Activated naive CD4-positive, alpha-beta T cell treated with anti-CD3 and anti-CD28 coated beads, Interleukin-2, amount 10 ng/mL, durations not matched to agents 7 days and 5 days (primary cell): Measurements from ENCODE around the gene FMN2.

Experiments used
- CTCF ChIA-PET: fragments of 350-600 bp; sonication (Branson Sonifier 250); formaldehyde crosslinking; loops from one replicate; lab custom pipeline; 2021; ENCODE audit warnings: antibody characterized with exemption; lab: Charles Lee
- DNase-seq: peaks from one replicate; pipeline ENCODE4 v3.0.0-alpha.2; 2020
- H3K27ac Mint-ChIP-seq: one replicate; pipeline ENCODE4 v1.8.0; 2021; ENCODE audit warnings: mild to moderate bottlenecking, moderate library complexity, mixed read lengths
- H3K27me3 Mint-ChIP-seq: one replicate; pipeline ENCODE4 v1.8.0; 2021; ENCODE audit warnings: mild to moderate bottlenecking, mixed read lengths
- H3K36me3 Mint-ChIP-seq: one replicate; pipeline ENCODE4 v1.8.0; 2021; ENCODE audit warnings: mixed read lengths
- H3K4me1 Mint-ChIP-seq: one replicate; pipeline ENCODE4 v1.8.0; 2021; ENCODE audit warnings: mixed read lengths
- H3K4me3 Mint-ChIP-seq: one replicate; pipeline ENCODE4 v1.8.0; 2021; ENCODE audit warnings: mild to moderate bottlenecking, moderate library complexity, mixed read lengths
- H3K9me3 Mint-ChIP-seq: one replicate; pipeline ENCODE4 v1.8.0; 2021; ENCODE audit warnings: mixed read lengths

FMN2 gene

GRCh38 chr1:240491156-240491555 is 399.5 kb downstream of the FMN2 start:
- no peaks in the 10 kb centered on the region for H3K36me3 Mint-ChIP-seq
- H3K4me1 Mint-ChIP-seq: no peaks in the 10 kb centered on the region
- CTCF ChIA-PET: no interaction called here
- H3K27ac Mint-ChIP-seq: no peak overlapping the region
- no peak for DNase-seq
- no peaks in the 10 kb centered on the region for H3K9me3 Mint-ChIP-seq
- peaks cover 12% of the 10 kb centered on the region for H3K27me3 Mint-ChIP-seq
- H3K4me3 Mint-ChIP-seq: no peak overlapping the region

GRCh38 chr1:240491796-240492195 is 400.1 kb downstream of the FMN2 start:
- no peak overlapping the region for H3K4me3 Mint-ChIP-seq
- H3K27ac Mint-ChIP-seq: no peak overlapping the region
- no peak for DNase-seq
- H3K27me3 Mint-ChIP-seq: peaks cover 12% of the 10 kb centered on the region
- CTCF ChIA-PET: no interaction called here
- H3K9me3 Mint-ChIP-seq: no peaks in the 10 kb centered on the region
- H3K4me1 Mint-ChIP-seq: no peaks in the 10 kb centered on the region
- H3K36me3 Mint-ChIP-seq: no peaks in the 10 kb centered on the region

- Mint-ChIP-seq H3K27ac (no peak overlapping the region), H3K27me3 (peaks cover 12% of the 10 kb centered on the region), H3K4me1 (no peaks in the 10 kb centered on the region), H3K36me3 (no peaks in the 10 kb centered on the region), H3K9me3 (peaks cover 2% of the 10 kb centered on the region), H3K4me3 (no peak overlapping the region)
- CTCF ChIA-PET: interaction anchor here (0.8 to 1.0 kb wide), 2 partner anchors 17 to 38 kb away, joined by 3 read pairs; no protein-coding TSS in a partner anchor
- peak; percentile 25 for DNase-seq
These were observed 401.3 kb downstream of the FMN2 start for GRCh38 chr1:240492832-240493440.

DNA sequence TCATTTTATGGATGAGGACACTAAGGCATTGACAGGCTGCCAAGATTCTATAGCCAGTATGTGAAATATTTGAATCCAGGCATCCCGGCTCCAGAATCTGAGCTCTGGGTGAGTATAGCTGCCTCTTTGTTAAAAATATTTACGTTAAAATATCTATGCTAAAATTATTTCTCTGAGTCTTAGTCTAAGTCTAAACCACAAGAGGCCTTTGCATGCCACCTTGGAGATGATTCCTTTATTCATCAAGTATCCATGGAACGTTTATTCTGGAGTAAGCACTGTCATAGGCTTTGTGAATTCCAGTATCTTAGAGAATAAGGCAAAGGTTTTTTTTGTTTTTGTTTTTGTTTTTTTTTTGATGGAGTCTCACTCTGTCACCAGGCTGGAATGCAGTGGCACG is 403.9 kb downstream of the FMN2 start:
- Mint-ChIP-seq H3K27ac (no peak overlapping the region), H3K27me3 (peaks cover 12% of the 10 kb centered on the region), H3K9me3 (peaks cover 6% of the 10 kb centered on the region), H3K4me1 (peaks cover 4% of the 10 kb centered on the region), H3K4me3 (no peak overlapping the region), H3K36me3 (no peaks in the 10 kb centered on the region)
- DNase-seq: no peak
- CTCF ChIA-PET: no interaction called here

DNA sequence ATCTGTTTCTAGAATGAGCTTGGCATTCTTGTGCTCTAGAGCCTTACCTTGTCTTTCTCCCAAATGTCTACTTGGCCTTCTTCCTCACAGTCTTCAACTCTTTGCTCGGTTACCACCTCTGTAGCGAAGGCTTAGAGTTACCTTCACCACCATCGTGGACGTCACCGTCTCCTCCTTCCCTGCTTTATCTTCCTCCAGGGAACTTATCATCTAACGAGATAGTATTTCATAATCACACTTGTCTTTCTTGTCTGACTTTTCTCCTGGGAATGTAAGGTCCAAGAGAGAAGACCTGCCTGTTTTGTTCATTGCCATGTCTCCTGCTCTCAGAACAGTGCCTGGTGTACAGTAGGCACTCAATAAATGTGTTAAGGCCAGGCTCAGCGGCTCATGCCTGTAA is 404.7 kb downstream of the FMN2 start:
- CTCF ChIA-PET: no interaction called here
- no peak overlapping the region for H3K27ac Mint-ChIP-seq
- H3K4me1 Mint-ChIP-seq: peaks cover 4% of the 10 kb centered on the region
- H3K4me3 Mint-ChIP-seq: no peak overlapping the region
- H3K27me3 Mint-ChIP-seq: peaks cover 12% of the 10 kb centered on the region
- no peak for DNase-seq
- H3K9me3 Mint-ChIP-seq: peaks cover 6% of the 10 kb centered on the region
- no peaks in the 10 kb centered on the region for H3K36me3 Mint-ChIP-seq

GRCh38 chr1:240496941-240497340 is 405.3 kb downstream of the FMN2 start:
- CTCF ChIA-PET: no interaction called here

DNA sequence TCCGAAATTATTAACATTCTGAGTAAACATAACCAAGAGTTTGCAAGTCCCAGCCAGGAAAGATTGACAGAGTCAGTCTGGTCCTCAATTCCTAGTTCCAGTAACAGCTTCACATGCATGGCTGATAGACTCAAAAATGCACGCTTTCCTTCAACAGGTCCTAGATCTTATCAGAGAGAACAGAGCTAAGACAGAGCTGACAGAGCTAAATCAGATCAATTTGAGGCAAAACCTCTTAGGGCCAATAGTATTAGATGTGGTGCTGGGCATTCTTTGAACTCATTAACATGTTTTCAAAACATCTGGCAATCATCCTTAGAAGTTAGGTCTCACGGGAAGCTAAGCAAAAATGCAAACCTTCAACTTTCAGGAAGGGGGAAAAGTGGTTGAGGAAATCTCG is 406.2 kb downstream of the FMN2 start:
- Mint-ChIP-seq H3K27me3 (peaks cover 4% of the 10 kb centered on the region), H3K4me3 (no peak overlapping the region), H3K36me3 (no peaks in the 10 kb centered on the region), H3K4me1 (peaks cover 4% of the 10 kb centered on the region), H3K27ac (no peak overlapping the region), H3K9me3 (peaks cover 6% of the 10 kb centered on the region)
- CTCF ChIA-PET: no interaction called here
- DNase-seq: no peak

More at GRCh38 chr1:240496941-240497340, 405.3 kb downstream of the FMN2 start:
- peaks cover 12% of the 10 kb centered on the region for H3K27me3 Mint-ChIP-seq
- peaks cover 4% of the 10 kb centered on the region for H3K4me1 Mint-ChIP-seq
- H3K36me3 Mint-ChIP-seq: no peaks in the 10 kb centered on the region
- no peak overlapping the region for H3K27ac Mint-ChIP-seq
- H3K4me3 Mint-ChIP-seq: no peak overlapping the region
- H3K9me3 Mint-ChIP-seq: peaks cover 6% of the 10 kb centered on the region
- no peak for DNase-seq

DNA sequence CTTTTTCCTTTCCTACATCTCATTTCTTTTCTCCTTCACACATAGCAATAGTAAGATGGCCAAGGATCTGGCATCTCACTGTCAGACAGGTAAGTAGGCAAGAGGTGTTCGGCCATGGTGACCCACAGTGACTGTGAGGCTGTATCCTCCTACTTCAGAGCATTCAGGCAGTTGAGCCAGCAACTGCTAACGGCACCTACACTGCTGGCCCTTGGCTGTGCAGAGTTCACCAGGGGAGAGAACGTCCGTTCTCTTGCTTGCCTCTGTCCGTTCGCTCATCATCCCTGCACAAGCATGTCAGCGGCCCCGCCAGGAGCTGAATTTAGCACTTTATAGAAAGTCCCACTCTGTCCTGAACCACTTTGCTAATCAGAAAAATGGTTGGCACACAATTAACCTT is 406.7 kb downstream of the FMN2 start:
- H3K36me3 Mint-ChIP-seq: no peaks in the 10 kb centered on the region
- DNase-seq: no peak
- CTCF ChIA-PET: no interaction called here
- no peak overlapping the region for H3K4me3 Mint-ChIP-seq
- H3K27me3 Mint-ChIP-seq: no peaks in the 10 kb centered on the region
- H3K27ac Mint-ChIP-seq: no peak overlapping the region
- H3K4me1 Mint-ChIP-seq: peaks cover 4% of the 10 kb centered on the region
- peaks cover 6% of the 10 kb centered on the region for H3K9me3 Mint-ChIP-seq

DNA sequence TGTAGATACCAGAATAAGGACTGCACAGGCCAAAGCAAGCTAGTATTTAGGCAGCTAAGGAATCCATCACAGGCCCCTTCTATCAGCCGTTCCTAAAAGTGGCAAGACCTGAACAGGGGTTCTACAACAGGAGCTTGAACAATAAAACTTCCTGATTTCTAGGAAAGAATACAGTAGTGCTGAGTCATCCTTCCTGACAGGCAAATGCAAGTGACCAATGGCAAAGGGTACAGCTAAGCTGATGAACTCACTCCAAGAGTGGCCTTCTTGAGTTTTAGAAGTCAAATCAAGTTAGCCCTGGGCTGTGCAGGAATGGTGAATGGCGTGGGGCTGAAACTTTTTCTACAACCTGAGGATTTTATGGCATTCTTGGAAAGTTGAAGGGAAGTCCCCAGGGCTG is 407.3 kb downstream of the FMN2 start:
- DNase-seq: no peak
- Mint-ChIP-seq H3K4me3 (no peak overlapping the region), H3K4me1 (peaks cover 4% of the 10 kb centered on the region), H3K36me3 (no peaks in the 10 kb centered on the region), H3K27ac (no peak overlapping the region), H3K9me3 (peaks cover 6% of the 10 kb centered on the region), H3K27me3 (no peaks in the 10 kb centered on the region)
- CTCF ChIA-PET: no interaction called here

- no peak overlapping the region for H3K4me3 Mint-ChIP-seq
- H3K9me3 Mint-ChIP-seq: peaks cover 6% of the 10 kb centered on the region
- DNase-seq: no peak
- no peak overlapping the region for H3K27ac Mint-ChIP-seq
- peaks cover 4% of the 10 kb centered on the region for H3K4me1 Mint-ChIP-seq
- CTCF ChIA-PET: interaction anchor here (1.2 kb wide), 1 partner anchor 23 kb away, joined by 3 read pairs; no protein-coding TSS in a partner anchor
- no peaks in the 10 kb centered on the region for H3K36me3 Mint-ChIP-seq
- H3K27me3 Mint-ChIP-seq: no peaks in the 10 kb centered on the region
These were observed 409.0 kb downstream of the FMN2 start for GRCh38 chr1:240500647-240501046.

DNA sequence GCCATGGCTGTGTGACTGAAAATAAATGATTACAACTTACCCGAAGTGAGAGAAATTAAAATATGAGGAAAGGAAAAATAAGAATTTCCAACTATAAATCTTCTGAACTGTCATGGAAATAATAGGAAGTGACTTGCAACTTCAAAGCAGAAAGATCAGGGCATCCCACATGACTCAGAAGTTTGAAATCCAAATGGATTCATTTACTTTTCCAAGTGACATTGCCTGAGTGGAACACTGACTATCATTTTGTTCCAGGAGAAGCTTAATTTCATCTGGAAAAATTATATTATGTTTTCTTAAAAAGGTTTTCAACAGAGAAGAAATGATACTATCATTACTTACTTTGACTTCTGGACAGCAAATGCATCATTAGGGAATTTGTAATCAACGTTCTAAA is 409.4 kb downstream of the FMN2 start:
- peaks cover 6% of the 10 kb centered on the region for H3K9me3 Mint-ChIP-seq
- H3K4me3 Mint-ChIP-seq: no peak overlapping the region
- no peaks in the 10 kb centered on the region for H3K36me3 Mint-ChIP-seq
- CTCF ChIA-PET: interaction anchor here (1.2 kb wide), 1 partner anchor 24 kb away, joined by 3 read pairs; no protein-coding TSS in a partner anchor
- no peak overlapping the region for H3K27ac Mint-ChIP-seq
- no peaks in the 10 kb centered on the region for H3K27me3 Mint-ChIP-seq
- peaks cover 4% of the 10 kb centered on the region for H3K4me1 Mint-ChIP-seq
- no peak for DNase-seq

DNA sequence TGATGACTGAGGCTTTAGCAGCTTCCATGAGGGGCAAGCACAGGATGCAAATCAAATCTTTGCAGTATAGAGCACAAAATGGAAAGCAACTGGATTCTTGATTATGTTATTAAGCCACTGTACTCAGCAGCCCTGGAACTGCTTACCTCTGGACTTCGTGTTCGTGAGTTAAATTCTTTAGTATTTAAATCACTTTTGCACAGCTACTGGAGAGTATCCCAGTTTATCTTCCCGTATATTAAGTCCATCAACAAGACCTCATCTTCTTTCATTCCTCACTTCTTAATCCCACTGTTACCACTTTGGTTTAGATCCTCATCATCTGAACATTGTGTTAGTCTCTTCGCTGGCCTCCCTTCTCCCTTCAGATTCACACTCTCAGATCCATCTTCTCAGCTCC is 411.4 kb downstream of the FMN2 start:
- Mint-ChIP-seq H3K27ac (no peak overlapping the region), H3K4me1 (peaks cover 4% of the 10 kb centered on the region), H3K9me3 (peaks cover 3% of the 10 kb centered on the region), H3K27me3 (no peaks in the 10 kb centered on the region), H3K36me3 (no peaks in the 10 kb centered on the region), H3K4me3 (no peak overlapping the region)
- no peak for DNase-seq
- CTCF ChIA-PET: no interaction called here

DNA sequence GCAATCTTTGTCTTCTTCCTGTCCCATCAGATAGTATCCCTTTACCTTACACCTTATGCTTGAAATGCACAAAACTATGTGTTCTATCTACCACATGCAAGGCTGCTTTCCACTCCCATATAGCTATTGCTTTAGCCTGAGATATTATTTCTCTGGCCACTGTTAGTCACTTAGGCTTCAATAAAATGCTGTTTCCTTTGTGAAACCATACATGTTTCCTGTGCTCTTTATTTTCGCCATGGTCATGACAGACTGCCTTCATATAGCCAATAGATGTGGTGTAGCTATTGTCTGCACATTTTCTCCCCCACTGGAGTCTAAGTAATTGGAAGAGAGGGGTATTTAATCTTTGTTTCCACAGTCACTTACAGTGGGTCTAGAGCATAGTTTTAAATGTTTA is 411.9 kb downstream of the FMN2 start:
- no peak for DNase-seq
- no peak overlapping the region for H3K4me3 Mint-ChIP-seq
- H3K36me3 Mint-ChIP-seq: no peaks in the 10 kb centered on the region
- peaks cover 4% of the 10 kb centered on the region for H3K4me1 Mint-ChIP-seq
- CTCF ChIA-PET: no interaction called here
- H3K27ac Mint-ChIP-seq: no peak overlapping the region
- H3K9me3 Mint-ChIP-seq: no peaks in the 10 kb centered on the region
- no peaks in the 10 kb centered on the region for H3K27me3 Mint-ChIP-seq

DNA sequence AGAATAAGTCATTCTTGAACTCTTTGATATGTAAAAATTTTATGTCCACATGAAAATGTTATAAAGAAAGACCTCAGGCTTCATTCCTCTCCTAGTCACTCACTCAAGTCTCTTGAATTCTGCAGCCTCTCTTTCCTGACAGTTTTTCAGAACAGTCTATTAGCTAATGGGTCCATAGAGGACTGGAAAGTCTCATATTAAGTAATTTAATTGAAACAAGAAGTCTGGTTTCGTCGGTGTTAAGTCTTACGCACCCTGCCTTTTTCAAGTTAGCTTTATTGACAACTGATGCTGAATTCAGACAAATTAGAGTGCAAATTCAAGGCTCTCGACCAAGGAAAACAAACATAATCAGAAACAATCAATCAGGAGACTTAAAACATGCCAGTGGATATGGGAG is 414.5 kb downstream of the FMN2 start:
- H3K27me3 Mint-ChIP-seq: no peaks in the 10 kb centered on the region
- no peak for DNase-seq
- no peaks in the 10 kb centered on the region for H3K4me1 Mint-ChIP-seq
- H3K36me3 Mint-ChIP-seq: no peaks in the 10 kb centered on the region
- CTCF ChIA-PET: no interaction called here
- H3K9me3 Mint-ChIP-seq: peaks cover 3% of the 10 kb centered on the region
- no peak overlapping the region for H3K27ac Mint-ChIP-seq
- no peak overlapping the region for H3K4me3 Mint-ChIP-seq

GRCh38 chr1:240508201-240508600 is 416.5 kb downstream of the FMN2 start:
- no peak overlapping the region for H3K4me3 Mint-ChIP-seq
- peaks cover 3% of the 10 kb centered on the region for H3K9me3 Mint-ChIP-seq
- no peak for DNase-seq
- H3K27ac Mint-ChIP-seq: no peak overlapping the region
- H3K27me3 Mint-ChIP-seq: no peaks in the 10 kb centered on the region
- H3K36me3 Mint-ChIP-seq: no peaks in the 10 kb centered on the region
- no peaks in the 10 kb centered on the region for H3K4me1 Mint-ChIP-seq
- CTCF ChIA-PET: interaction anchor here (0.5 kb wide), 1 partner anchor 703 kb away, joined by 3 read pairs; no protein-coding TSS in a partner anchor
